ENCODE measurements around the gene KLF9.

KLF9 gene

DNA sequence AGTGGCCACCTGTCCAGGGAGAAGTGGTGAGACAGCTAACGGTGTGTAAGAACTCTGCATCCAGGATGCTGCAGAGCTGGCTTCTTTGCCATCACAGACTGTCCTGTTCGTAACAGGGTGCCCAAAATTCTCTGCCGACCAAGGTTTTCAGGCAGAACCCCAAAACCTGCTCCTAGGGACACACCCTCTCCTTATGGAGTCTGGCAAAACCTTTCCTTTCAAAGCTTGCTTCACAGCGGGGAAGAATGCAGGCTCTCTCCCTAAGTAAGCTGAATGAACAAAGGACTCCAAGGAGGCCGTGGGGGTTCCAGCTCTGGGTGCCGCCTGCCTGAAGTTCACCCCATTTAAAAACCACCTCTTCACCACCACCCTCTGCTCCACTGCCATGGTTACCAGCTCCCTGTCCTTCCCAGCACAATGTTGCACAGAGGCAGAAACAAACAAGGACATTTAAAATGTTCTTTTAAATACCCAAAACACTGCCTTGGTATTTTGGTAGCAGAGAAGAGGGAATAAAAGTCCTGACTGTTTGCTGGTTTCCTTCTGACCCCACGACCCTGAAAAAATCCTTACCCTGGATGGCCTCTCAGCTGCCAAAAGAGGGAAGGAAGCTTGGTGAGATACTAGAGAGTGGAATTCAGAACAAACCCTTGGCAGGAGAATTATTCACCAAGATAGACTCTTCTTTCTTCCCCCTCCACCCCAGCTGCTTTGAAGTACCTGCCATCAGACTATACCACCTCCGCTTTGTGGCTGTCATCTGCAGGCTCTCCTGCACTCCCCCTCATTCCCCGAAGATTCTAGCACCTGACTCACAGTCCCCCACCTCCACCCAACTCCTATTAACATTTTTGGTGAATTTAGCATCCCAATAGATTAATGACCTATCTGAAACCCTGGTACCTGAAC is 7.1 kb upstream of the KLF9 start:
- no peak for DNase-seq (ENCODE audit: low spot score)

- DNase-seq (ENCODE audit: low spot score): peak; percentile 53
Measured at GRCh38 chr9:70420441-70421271, 6.2 kb upstream of the KLF9 start.

GRCh38 chr9:70419556-70420440 is 5.3 kb upstream of the KLF9 start:
- DNase-seq (ENCODE audit: low spot score): peak; percentile 92

- peak; percentile 79 for DNase-seq (ENCODE audit: low spot score)
Measured at GRCh38 chr9:70418822-70419555, 4.5 kb upstream of the KLF9 start.

GRCh38 chr9:70415476-70415875 is 1.0 kb upstream of the KLF9 start:
- DNase-seq (ENCODE audit: low spot score): no peak

DNA sequence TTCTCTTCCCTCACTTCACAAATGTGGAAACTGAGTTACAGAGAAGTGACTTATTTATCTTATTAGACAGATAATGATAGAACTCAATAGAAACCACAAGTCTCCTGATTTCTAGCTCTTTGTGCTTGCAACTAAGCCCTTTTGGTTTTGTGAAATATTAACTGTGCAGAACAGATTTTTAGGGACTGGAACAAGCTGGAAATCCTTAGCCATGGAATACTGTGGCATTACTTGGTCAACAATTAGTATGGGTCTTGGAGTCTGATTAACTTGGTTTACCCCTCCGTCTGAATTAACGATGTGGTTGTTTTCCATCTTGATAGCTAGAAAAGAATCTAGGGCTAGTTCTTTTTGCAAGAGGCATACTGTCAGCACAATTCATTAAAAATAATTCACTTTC is 584 bp upstream of the KLF9 start:
- DNase-seq (ENCODE audit: low spot score): no peak

GRCh38 chr9:70413464-70413798 is 1.0 kb downstream of the KLF9 start:
- DNase-seq (ENCODE audit: low spot score): no peak

DNA sequence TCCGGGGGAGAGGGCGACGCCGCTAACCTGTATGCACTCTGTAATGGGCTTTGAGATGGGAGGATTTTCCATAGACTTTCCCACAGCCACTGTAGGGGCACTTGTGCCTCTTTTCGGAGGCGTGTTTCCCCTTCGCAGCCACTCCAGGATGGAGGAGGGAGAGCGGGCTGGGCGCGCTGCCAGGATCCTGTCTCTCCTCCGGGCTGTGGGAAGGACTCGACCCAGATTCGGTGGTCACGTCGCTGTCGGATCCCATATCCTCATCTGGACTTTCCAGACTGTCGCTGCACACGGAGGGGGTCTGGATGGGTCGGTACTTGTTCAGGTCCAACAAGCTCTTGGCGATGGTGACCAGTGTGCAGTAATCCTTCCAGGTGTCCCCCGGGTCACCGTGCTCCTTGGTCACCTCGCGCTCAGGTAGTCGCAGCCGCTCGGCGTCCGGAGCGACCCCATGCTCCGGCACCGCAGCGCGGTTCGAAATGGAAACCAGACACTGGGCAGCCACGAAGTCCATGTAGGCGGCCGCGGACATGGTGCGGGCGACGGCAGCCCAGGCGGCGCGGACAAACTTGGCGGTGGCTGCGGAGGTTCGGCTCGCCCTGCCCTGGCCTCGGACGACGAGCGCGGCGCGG is 1.5 kb downstream of the KLF9 start:
- DNase-seq (ENCODE audit: low spot score): peak; percentile 77

GRCh38 chr9:70411930-70412831 is 2.3 kb downstream of the KLF9 start:
- DNase-seq (ENCODE audit: low spot score): peak; percentile 83

- no peak for DNase-seq (ENCODE audit: low spot score)
Measured at GRCh38 chr9:70411121-70411929, 3.1 kb downstream of the KLF9 start.

DNA sequence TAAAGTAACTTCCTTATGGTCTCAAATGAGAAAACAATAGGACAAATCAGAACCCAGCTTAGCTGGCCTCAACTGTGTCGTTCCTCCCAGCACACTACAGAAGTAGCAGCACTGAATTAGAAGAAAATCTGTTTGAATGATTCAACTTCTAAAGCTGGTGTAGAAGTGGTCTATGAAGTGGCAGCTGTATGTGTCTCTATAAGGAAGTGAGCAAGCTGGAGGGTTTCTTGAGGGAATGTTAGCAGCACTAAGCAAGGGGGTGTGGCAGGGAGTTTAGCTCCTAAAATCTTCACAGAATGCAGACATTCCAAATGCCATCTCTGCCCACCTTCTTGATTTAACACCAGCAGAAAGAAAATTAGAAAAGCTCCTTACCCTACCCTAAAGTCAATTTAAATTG is 4.1 kb downstream of the KLF9 start:
- no peak for DNase-seq (ENCODE audit: low spot score)

- no peak for DNase-seq (ENCODE audit: low spot score)
Measured at GRCh38 chr9:70409800-70410199, 4.7 kb downstream of the KLF9 start.

- DNase-seq (ENCODE audit: low spot score): no peak
Measured at GRCh38 chr9:70409280-70409679, 5.2 kb downstream of the KLF9 start.

DNA sequence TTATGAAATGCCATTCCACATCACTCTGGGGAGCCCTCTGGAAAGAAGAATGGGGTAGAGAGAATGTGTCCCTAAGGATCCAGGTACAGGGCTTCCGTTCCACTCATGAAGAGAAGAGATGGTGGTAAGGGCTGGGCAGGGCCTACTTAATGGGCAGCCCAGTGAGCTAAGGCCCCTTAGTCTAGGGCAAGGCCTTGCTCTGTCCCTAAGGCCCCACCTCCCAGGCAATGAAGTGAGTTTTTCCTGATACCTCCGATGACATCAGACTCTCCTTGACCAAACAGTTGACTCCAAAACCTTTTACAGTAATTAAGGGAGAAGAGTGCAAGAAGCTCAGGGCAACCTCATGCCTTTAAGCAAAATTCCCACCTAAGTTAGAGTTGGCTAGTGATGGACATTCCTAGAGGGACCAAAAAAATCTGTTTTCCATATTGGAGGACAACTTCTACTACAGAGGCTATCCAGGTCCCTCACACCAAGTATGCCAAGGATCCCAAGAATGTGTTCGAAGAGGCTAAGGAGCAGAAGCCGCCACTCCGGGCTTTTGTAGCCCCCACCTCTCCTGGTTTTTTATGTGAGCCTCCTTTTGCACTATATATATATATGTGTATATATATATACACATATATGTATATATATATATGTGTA is 5.9 kb downstream of the KLF9 start:
- no peak for DNase-seq (ENCODE audit: low spot score)

- DNase-seq (ENCODE audit: low spot score): no peak
Measured at GRCh38 chr9:70407081-70407503, 7.4 kb downstream of the KLF9 start.

DNA sequence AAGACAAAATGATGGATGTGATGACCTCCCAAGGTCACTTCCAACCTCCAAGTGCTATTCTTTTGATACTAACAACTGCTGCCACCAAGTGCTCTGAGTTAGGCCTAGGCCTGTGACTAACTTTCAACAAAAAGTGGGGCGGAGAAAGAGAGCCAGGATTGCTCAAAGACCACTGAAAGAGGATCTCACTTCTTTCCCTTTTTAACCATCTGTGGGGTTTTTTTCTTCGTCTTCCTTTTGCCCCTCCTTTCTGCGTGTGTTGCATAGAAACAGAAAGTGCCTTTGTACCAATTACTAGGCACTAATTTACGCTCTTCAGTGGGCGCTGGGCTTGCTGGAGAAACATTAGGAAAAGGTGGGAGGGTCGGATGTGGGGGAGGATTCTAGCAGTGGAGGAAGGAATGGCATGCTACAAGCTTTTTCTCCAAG is 8.0 kb downstream of the KLF9 start:
- DNase-seq (ENCODE audit: low spot score): no peak

- DNase-seq (ENCODE audit: low spot score): no peak
Measured at GRCh38 chr9:70405808-70406433, 8.5 kb downstream of the KLF9 start.

DNA sequence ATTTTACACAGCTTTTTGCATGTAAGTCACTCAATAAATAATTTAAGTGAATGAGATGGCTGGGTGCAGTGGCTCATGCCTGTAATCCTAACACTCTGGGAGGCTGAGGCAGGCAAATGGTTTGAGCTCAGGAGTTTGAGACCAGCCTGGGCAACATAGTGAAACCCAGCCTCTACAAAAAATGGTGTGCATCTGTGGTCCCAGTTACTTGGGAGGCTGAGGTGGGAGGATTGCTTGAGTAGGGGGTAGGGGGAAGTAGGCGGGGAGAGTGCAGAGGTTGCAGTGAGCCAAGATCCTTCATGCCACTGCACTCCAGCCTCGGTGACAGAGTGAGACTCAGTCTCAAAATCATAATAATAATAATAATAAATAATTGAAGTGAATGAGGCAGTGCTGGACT is 10.2 kb downstream of the KLF9 start:
- DNase-seq (ENCODE audit: low spot score): no peak
